BJ (cell line): Measurements from ENCODE around the gene RNF44. TPM values are rescaled to one million over a fixed set of nuclear protein-coding genes. Genes with fewer than 3 reads are reported as not detected.

Experiments
- CTCF ChIA-PET: fragments of 350-600 bp; formaldehyde crosslinking; extraction: SDS; loops from one replicate; lab custom pipeline; 2021; ENCODE audit warnings: antibody characterized with exemption, inconsistent platforms; lab: Yijun Ruan, JAX
- POLR2A ChIA-PET: fragments of 300-600 bp; sonication (Branson Sonifier 250); formaldehyde crosslinking; extraction: SDS; loops from one replicate; lab custom pipeline; 2021; ENCODE audit warnings: antibody characterized with exemption; lab: Charles Lee
- DNase-seq: peaks from one replicate; pipeline ENCODE4 v3.0.0-alpha.2; 2011; ENCODE audit warnings: low read depth
- H3K27me3 ChIP-seq: 2 replicates; pipeline ENCODE4 v1.6.0; 2011; ENCODE audit warnings: low read length; ENCODE audit not compliant: control insufficient read depth, insufficient read depth
- H3K36me3 ChIP-seq: 2 replicates; pipeline ENCODE4 v1.5.1; 2011; ENCODE audit warnings: low read length; ENCODE audit not compliant: control insufficient read depth, insufficient read depth
- H3K4me3 ChIP-seq: 2 replicates; pipeline ENCODE4 v1.5.1; 2011; ENCODE audit warnings: low read depth, mild to moderate bottlenecking, control low read depth, low read length
- CTCF ChIP-seq: IDR thresholded peaks from 2 replicates; pipeline ENCODE4 v1.5.1; 2011; ENCODE audit warnings: low read depth, mild to moderate bottlenecking, control low read depth, inconsistent platforms, low read length, moderate library complexity; ENCODE audit not compliant: insufficient read depth
- polyA minus RNA-seq: library from RNA; depleted of rRNA, polyadenylated mRNA; stranded (reverse); fragments of >200 nt; gene quantifications from 2 replicates; pipeline ENCODE4 v1.2.3, GENCODE V29; 2011; rRNA and poly(A)+ RNA removed
- polyA plus RNA-seq: library from polyadenylated mRNA; depleted of rRNA; stranded (reverse); fragments of >200 nt; gene quantifications from 2 replicates; pipeline ENCODE4 v1.2.3, GENCODE V29; 2011; rRNA removed

RNF44 gene
- 3.1 and 6.0 TPM in 2 replicates for polyA plus RNA-seq
- polyA minus RNA-seq: 3.2 and 3.4 TPM in 2 replicates

GRCh38 chr5:176536902-176537553 is at the start of gene RNF44:
RNF44 (minus strand) TSS chr5:176537402; CDS start chr5:176532472, 4,930 bp downstream.
- Histone ChIP-seq H3K27me3 (no peaks in the 10 kb centered on the region), H3K36me3 (no peaks in the 10 kb centered on the region; the same call in 1 of the 2 replicates), H3K4me3 (peak within 1 kb of the TSS; percentile 86)
- CTCF ChIA-PET: interaction anchor here (1.0 to 2.3 kb wide), 3 partner anchors 37 to 807 kb away, joined by 3 to 10 read pairs (median 4); partner anchors contain the start of gene CLTB
- peak; percentile 86 for DNase-seq
- TF ChIP-seq CTCF: no peak
- POLR2A ChIA-PET: interaction anchor here (0.5 to 0.7 kb wide), 5 partner anchors 97 to 594 kb away, joined by 3 to 7 read pairs (median 4); no protein-coding TSS in a partner anchor

- CTCF ChIA-PET: interaction anchor here (0.6 to 1.3 kb wide), 3 partner anchors 8 to 17 kb away, joined by 3 to 8 read pairs (median 3); no protein-coding TSS in a partner anchor
- H3K27me3 ChIP-seq: no peaks in the 10 kb centered on the region; the same call in 1 of the 2 replicates
- POLR2A ChIA-PET: no interaction called here
These were observed 45.9 kb upstream of the RNF44 start for GRCh38 chr5:176583076-176583475.

DNA sequence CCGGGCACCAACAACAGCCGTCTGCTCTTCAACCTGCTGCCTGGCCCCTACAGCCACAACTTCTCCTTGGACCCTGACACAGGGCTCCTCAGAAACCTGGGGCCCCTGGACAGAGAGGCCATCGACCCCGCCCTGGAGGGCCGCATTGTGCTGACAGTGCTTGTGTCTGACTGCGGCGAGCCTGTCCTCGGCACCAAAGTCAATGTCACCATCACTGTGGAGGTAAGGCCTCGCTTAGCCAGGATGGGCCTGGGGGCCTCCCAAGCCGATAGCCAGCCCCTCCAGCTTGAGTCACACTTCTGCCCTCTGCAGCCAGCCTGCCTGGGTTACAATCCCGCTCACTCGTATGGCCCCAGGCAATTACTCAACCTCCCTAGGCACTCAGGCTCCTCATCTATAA is 44.2 kb upstream of the RNF44 start:
- no peaks in the 10 kb centered on the region for H3K36me3 ChIP-seq
- no peak for DNase-seq
- no peak for TF ChIP-seq CTCF
- CTCF ChIA-PET: no interaction called here
- H3K27me3 ChIP-seq: no peaks in the 10 kb centered on the region; the same call in 1 of the 2 replicates
- POLR2A ChIA-PET: no interaction called here
- H3K4me3 ChIP-seq: no peak overlapping the region

More at GRCh38 chr5:176583076-176583475, 45.9 kb upstream of the RNF44 start:
- TF ChIP-seq CTCF: no peak
- Histone ChIP-seq H3K36me3 (no peaks in the 10 kb centered on the region), H3K4me3 (no peak overlapping the region)
- DNase-seq: no peak

- H3K36me3 ChIP-seq: no peaks in the 10 kb centered on the region
- H3K4me3 ChIP-seq: no peak overlapping the region
- ChIA-PET CTCF (interaction anchor here (0.6 to 2.4 kb wide), 5 partner anchors 12 to 163 kb away, joined by 3 to 7 read pairs (median 3); partner anchors contain the start of genes CLTB and TSPAN17), POLR2A (no interaction called here)
- TF ChIP-seq CTCF: no peak
- no peaks in the 10 kb centered on the region; the same call in 1 of the 2 replicates for H3K27me3 ChIP-seq
- no peak for DNase-seq
These were observed 42.1 kb upstream of the RNF44 start for GRCh38 chr5:176579323-176579722.

DNA sequence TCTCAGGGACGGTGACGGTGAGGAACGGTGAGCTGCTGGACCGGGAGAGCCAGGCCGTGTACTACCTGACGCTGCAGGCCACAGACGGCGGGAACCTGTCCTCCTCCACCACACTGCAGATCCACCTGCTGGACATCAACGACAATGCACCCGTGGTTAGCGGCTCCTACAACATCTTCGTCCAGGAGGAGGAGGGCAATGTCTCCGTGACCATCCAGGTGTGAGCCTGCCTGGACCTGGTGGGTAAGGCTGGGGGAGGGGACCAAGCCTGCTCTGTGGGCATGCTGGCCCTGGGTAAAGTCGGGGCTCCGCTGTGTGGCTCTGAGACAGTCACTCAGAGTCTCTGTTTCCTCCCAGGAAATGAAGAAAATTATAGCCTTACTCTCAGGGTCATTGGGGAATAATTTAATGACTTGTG is 41.2 kb upstream of the RNF44 start:
- ChIA-PET POLR2A (no interaction called here), CTCF (interaction anchor here (0.9 to 2.4 kb wide), 6 partner anchors 10 to 162 kb away, joined by 3 to 7 read pairs (median 4); partner anchors contain the start of genes CLTB and TSPAN17)
- Histone ChIP-seq H3K36me3 (no peaks in the 10 kb centered on the region), H3K27me3 (no peaks in the 10 kb centered on the region; the same call in 1 of the 2 replicates), H3K4me3 (no peak overlapping the region)
- TF ChIP-seq CTCF: peak; percentile 62
- DNase-seq: no peak
